Stimulated activated CD8-positive, alpha-beta memory T cell treated with anti-CD3 and anti-CD28 coated beads, Interleukin-15, amount 100 ng/mL, for 1 hour (primary cell): ENCODE measurements around the gene ILRUN.
"Not testable (repeated sequence)": the region's sequence is repeated elsewhere in the genome, so short reads cannot be mapped to it uniquely, and the experiment has no call there.

Experiments
- DNase-seq: peaks from one replicate; pipeline ENCODE4 v3.0.0-alpha.2; 2020; ENCODE audit warnings: low read depth

The ILRUN gene

DNA sequence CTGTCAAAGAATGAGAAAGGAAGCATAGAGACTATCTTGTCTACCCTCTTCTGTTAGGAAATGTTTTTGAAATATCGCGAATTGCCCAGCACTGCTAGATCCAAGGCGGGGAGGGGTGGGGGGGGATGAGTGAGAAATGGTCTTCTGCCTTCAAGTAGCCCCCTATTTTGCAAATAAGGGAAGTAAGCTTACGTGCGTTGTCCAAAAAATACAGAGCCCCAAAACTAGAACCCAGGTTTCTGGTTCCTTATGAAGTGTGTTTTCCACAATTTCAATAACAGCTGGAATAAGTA lies 923 bp upstream of the ILRUN start:
- no peak for DNase-seq

DNA sequence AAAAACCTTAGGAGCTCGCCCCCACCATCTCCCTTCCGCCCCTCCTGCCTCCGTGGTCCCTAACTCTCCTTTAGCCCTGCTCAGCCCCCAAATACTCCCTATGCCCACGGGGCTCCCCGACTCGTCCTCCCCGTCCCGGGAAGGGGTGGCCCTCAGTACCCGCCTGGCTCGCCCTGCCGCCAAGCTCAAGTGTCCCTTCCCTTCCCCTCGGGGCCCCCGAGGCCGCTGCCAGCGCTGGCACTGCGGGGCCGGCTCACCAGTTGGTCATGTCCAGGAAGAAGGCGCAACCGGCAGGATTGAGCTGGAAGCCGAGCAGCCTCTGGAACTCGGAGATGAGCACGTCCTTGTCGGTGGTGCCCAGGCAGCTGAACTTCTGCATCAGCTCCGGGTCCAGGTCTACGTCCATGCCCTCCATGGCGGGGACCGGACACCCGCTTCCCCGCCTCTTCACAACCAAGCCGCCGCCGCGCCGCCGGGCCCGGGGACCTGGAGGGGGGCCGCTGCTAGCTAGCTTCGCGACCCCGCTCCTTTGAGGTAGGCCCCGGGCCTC lies 303 bp downstream of the ILRUN start:
- DNase-seq: no peak

DNA sequence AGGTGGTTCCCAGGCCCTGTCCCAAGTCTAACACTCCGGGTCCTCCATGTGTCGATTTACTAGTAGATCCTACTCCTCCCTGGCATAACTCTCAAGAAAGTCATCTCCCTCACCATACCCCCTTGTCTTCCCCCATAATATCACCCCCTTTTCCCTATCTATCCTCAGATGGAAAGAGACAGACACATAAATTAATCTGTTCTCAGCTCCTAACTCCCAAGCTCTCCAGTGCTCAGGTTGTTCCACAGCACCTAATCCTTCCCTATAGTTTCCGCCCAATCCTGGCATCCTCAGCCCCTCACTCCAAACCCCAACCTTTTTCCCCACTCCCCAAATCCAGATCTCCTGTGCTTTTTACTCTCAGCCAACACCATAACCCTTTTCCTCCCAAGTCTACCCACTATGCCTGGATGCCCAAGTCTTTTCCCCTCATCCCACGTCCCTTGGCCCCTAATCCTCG lies 808 bp downstream of the ILRUN start:
- DNase-seq: no peak

DNA sequence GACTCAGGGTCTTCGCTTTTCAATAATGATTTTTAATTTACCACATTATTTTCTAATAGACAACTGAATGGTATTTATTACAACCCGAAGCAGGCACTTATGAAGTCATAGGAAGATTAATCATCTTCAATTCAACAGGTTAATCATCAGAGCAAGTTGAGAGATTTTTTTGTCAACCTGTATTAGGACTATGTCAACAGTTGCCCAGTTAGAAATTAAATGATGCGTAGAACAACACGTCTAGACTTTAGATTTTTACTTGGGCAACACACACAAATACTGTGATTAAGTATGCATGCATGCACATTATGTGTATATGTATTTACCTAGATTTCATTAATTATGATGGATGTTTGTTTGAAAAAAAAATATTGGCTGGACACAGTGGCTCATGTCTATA lies 4.3 kb downstream of the ILRUN start:
- no peak for DNase-seq

DNA sequence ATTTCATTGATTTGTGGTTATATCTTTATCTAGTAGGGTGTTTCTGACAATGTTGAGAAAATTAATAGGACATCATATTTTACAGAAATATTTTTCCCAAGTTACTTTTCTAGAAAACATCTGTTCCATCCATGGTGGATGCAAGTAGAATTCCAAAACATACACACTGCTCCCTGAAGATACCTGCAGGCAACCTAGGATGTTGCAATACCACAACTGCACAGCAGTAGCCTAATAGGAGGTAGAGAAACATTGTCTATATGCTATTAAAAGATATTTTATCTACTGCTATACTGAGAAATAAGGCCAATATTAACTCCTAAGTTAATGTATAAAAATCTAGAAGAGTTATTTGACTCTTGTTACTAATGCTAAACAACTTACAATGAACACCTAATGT lies 6.8 kb downstream of the ILRUN start:
- DNase-seq: no peak

DNA sequence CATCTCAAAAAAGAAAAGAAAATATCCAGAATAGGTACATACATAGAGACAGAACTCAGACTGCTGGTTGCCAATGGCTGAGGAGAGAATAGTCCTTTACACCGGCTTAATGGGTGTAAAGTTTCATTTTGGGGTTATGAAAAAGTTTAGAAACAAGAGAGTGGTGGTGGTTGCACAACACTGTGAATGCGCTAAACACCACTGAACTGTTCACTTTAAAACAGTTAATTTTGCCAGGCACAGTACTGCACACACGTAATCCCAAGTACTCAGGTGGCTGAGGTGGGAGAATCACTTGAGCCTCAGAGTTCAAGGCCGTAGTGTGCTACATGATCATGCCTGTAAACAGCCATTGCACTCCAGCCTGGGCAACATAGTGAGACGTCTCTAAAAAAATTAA lies 7.6 kb downstream of the ILRUN start:
- DNase-seq: no peak

DNA sequence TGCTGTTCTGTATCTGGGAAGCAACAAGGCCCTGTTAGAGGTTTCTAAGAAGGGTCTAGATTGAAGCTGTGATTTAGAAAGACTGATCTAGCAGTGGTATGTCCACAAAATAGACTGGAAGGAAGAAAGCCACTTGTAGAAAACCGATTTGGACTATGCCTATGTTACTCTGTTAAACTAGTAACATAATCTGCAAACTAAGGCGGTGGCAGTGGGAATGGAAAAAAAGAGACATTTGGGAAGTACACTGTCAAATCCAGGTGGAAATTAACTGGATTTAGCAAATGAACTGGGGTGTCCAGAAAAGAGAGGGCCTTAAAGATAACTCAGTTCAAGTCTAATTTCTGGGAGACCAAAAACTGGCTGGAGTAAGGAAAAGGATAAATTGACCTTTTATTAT lies 11.6 kb downstream of the ILRUN start:
- DNase-seq: no peak

DNA sequence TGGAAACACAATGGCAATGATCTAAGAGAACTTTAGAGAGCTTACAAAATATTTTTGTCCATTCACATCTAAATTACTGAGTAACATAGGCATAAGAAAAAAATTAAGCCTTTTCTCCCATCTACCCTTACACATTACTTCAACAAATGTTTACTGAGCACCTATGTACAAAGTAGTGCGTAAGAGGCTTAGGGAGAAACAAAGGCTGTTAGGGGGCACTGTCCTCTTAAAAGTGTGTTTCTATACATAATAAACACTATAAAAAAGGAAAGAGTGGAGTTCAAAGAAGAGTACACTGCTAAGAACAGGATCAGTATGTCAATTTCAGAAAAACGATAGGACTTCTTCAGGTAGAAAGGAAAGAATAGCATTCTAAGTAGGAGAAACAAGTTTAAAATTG lies 12.2 kb downstream of the ILRUN start:
- DNase-seq: no peak

DNA sequence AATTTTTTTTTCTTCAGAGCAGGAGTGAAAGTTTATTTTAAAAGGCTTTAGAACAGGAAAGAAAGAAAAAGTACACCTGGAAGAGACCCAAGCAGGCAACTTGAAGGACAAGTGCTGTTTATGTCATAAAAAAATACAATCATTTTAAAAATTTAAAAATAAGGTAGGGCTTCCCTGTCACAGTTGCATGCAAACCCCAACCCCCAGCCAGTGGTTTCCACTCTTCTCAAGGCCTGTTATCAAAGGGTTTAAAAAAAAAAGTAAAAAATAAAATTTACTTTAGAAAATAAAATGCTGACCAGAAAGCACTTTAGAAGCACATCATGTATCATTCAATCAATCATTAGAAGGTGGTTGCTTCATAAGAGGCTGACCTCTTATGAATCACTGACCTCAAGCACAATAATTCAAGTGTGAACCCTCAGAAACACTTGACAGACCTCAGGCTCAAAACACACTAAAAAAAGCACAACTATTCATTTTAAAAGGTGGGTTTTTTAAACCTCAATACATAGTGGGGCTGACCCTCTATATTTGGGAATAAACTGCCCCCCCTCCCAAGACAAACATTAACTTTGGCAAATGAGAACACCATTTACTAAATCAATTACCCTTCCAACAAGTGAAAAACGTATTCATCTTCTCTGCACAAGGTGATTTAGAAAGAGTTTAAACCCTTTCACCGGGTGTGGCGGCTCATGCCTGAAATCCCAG lies 15.6 kb downstream of the ILRUN start:
- DNase-seq: no peak

DNA sequence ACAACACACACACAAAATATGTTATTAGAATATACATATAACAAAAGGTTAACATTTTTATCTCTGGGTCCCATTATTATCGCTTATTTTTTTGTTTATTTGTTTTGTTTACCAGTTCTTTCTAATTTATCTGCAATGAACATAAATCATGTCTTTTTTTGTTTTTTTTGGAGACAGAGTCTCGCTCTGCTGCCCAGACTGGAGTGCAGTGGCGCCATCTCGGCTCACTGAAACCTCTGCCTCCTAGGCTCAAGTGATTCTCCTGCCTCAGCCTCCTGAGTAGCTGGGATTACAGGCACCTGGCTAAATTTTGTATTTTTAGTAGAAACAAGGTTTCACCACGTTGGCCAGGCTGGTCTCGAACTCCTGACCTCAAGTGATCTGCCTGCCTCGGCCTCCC lies 16.3 kb downstream of the ILRUN start:
- not testable (repeated sequence) for DNase-seq

DNA sequence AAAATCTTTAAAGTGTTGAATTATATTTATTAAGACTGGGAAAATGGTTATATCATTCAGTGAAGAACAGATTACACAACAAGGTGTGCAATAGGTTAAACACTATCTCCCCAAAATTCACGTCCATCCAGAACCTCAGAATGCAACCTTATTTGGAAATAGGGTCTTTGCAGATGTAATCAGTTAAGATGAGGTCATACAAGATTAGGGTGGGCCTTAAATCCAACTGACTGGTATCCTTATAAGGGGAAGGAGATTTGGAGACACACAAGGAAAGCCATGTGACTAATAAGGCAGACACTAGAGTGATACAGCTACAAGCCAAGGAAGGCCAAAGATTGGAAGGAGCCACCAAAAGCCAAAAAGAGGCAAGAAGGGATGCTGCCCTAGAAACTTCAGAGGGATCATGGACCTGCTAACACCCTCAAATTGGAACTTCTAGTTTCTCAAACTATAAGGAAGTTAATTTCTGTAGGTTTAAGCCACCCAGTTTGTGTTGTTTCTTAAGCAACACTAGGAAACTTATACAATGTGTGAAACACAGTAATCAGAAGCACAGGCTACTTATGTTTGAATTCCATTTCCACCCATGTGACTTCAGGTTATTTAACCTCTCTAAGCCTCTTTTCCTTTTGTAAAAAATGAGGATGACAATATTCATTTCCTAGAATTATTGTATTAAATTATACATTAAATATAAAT lies 16.9 kb downstream of the ILRUN start:
- no peak for DNase-seq

DNA sequence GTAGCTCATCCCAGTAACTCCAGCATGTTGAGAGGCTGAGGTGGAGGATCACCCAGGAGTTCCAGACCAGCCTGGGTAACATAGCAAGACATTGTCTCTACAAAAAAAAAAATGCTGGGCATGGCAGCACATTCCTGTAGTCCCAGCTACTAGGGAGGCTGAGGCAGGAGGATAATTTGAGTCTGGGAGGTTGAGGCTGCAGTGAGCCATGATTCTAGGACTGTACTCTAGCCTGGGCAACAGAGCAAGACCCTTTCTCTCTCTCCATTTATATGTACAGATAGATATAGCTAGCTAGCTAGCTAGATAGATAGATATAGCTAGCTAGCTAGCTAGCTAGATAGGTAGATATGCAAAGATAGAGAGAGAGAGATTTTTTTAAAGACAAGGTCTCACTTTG lies 20.4 kb downstream of the ILRUN start:
- no peak for DNase-seq

DNA sequence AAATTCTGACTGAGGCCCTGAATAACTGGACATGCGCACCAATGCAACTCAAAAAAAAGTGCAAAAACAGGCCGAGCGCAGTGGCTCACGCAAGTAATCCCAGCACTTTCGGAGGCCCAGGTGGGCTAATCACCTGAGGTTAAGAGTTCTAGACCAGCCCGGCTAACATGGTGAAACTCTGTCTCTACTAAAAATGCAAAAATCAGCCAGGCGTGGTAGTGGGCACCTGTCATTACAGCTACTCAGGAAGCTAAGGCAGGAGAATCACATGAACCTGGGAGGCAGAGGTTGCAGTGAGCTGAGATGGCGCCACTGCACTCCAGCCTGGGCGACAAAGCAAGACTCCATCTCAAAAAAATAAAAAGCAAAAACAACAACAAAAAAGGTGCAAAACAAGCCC lies 21.6 kb downstream of the ILRUN start:
- DNase-seq: not testable (repeated sequence)

DNA sequence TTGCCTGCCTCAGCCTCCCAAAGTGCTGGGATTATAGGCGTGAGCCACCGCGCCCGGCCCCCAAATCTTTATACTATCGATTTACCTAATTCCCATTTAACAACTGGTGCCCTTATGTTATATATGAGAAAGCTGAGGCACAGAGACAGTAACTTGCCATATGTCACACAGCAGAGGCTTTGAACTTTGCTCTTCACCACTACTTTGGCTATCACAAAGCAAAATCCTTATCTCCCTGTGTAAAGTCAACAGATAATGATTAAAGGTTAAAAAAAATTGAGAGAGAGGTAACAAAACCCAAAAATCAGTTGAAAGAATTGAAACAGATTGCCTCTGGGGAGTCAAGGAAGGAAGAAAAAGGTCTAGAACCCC lies 22.3 kb downstream of the ILRUN start:
- DNase-seq: no peak

DNA sequence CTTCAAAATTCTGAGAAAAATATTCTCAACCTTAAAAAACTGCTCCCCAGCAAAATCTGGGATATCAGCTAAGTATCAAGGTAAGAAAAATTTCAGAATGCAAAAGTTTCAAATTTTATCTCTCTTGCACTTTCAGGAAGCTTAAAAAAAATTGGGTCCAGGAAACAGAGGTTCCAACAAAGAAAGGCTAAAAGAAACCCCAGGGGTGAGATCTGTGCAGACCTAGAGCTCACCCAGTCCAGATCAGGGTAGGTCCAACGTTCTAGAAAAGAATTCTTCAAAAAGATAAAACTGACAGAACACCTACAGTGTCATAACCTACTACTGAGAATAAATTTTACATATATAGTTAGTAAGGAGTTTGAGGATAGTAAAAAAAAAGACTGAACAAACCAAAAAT lies 23.5 kb downstream of the ILRUN start:
- DNase-seq: no peak

DNA sequence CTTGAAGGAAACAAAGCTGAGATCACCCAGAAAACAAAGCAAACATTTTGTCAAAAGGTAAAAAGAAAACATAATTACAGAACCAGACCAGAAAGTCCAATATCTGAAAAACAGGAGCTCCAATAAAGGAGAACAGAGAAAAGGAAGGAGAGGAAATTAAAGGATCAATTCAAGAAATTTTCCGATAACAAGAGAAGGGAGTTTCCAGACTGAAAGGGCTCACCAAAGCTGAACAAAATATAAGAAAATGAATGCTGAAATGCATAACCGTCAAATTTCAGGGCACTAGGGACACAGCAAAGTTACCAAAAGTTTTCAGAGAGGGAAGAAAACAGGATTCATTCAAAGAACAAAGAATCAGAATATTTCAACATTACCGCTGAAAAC lies 23.9 kb downstream of the ILRUN start:
- DNase-seq: no peak

DNA sequence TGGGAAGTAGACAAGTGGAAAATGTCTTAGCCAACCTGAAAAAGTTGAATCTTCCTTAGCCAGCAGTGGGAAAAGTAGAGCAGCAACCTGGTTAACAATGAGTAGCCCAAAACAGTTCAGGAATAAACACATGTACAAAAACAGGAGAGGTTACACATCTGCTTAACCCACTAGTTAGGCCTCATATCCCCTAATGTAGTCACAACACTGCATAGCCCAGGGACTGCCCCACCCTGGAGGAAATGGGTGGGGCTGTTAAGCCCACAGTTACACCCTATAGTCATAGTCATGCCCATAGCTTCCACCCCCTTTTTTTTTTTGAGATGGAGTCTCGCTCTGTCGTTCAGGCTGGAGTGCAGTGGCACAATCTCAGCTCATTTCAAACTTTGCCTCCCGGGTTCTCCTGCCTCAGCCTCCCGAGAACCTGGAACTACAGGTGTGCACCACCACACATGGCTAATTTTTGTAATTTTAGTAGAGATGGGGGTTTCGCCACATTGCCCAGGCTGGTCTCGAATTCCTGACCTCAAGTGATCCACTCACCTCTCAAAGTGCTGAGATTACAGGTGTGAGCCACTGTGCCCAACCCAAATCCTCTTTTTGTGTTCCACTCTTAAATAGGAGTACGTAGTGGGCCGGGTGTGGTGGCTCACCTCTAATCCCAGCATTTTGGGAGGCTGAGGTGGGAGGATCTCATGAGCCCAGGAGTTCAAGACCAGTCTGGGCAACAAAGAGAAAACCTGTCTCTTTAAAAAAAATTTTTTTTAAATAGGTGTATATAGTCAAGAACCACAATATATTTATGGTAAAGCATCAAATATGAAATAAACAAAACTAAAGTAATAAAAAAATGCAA lies 24.5 kb downstream of the ILRUN start:
- peak; percentile 36 for DNase-seq

DNA sequence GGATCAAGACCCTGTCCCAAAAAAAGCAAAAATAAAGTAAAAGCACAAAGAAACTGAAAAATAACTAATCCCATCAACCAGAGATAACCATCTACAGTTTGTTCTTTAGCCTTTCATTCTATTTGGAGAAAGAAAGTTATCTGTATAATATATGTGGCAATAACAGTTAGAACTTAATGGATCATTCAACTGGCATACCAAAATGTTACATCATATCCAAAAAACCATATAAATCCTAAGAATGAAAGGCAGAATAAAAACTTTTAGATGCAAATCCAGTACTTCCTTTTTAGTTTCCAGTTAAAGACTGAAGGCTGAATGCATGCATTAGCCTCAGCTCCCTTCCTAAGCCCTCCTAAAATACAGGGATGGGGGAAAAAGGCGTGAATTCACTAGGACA lies 25.2 kb downstream of the ILRUN start:
- DNase-seq: no peak

DNA sequence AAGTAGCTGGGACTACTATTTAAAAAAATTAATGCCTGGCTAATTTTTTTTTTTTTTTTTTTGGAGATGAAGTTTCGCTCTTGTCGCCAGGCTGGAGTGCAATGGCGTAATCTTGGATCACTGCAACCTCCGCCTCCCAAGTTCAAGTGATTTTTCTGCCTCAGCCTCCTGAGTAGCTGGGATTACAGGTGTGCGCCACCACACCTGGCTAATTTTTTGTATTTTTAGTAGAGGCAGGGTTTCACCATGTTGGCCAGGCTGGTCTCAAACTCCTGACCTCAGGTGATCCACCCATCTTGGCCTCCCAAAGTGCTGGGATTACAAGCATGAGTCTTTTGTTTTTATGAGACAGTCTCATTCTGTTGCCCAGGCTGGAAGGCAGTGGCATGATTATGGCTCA lies 27.8 kb downstream of the ILRUN start:
- not testable (repeated sequence) for DNase-seq

DNA sequence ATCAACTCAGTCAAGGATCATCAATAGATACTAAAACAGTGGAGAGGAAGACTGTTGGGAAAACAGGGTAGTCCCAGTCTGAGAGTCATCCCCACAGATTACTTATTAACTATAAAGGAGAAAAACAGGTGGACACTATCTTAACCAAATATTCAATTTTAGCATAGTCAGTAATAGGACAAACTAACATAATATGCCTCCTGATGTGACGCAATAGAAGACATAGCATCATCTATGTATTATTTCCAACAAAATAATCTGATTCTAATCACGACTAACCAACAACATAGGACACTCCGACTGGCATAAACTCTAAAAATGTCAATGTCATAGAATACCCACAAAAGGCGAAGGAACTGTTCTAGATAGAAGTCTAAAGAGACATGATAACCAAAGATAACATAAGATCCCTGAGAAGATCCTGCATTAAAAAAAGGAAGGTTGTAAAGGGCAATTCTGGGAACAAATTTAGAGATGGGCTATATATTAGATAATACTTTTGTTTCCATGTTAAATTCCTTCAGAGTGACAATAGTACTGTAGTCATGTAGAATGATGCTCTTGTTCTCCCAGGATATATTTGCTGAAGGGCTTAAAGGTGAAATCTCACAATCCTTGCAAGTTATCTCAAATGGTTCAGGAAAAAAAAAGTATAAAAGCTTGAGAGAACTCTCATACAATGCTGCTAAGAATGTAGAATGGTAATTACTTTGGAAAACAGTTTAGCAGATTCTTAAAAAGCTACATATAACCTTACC lies 28.9 kb downstream of the ILRUN start:
- no peak for DNase-seq

DNA sequence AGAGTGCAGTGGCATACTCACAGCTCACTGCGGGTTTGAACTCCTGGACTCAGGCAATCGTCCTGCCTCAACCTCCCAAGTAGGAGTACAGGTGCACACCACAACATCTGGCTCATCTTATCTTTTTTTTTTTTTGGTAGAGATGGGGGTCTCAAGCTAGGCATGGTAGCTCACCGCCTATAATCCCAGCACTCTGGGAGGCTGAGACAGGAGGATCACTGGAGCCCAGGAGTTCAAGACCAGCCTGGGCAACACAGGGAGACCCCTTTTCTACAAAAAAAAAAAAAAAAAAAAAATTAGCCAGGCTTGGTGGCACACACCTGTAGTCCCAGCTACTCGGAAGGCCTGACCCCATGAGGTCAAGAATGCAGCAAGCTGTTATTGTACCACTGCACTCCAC lies 31.5 kb downstream of the ILRUN start:
- DNase-seq: no peak

DNA sequence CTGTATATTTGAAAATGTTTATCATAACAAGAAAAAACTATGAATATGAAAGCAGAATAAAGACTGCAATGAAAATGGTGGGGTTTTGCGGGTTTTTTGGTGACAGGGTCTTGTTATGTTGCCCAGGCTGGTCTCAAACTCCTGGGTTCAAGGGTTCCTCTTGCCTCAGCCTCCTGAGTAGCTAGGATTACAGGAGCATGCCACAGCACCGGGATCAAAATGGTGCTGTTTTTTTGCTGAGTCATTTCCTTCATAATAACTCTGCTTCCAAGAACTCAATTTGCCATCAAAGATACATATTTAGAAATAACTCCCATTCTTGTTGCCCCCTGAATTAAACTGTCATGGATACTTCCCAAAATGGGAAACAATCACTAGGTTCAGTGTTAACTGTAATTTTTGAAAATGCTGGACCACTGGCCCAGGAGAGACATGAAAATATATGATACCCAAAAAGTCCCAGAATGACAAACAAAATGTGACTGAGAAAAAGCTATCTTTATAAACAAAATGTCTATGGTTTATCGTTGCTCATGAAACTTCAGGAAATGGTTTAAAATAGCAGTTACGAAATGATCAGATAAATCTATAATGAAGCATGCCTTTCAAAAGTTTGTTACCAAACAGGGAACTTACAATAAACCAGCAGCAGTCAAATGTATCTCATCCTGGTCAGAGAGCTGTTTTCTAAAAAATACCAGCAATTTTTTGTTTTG lies 32.2 kb downstream of the ILRUN start:
- DNase-seq: no peak
